H9 (cell line): ENCODE results near the gene CREB5. TPM values are rescaled to one million over a fixed set of nuclear protein-coding genes. Genes with fewer than 3 reads are reported as not detected.

Experiments
- DNase-seq: peaks from one replicate; pipeline ENCODE4 v3.0.0-alpha.2; 2017
- H2AFZ ChIP-seq: one replicate; pipeline ENCODE4 v1.6.1; 2013; ENCODE audit warnings: mild to moderate bottlenecking, low read length, control low read depth, moderate library complexity
- H2AK5ac ChIP-seq: 2 replicates; pipeline ENCODE4 v1.6.1; 2013; ENCODE audit warnings: low read length, control low read depth, mixed read lengths; ENCODE audit not compliant: insufficient read length
- H2BK120ac ChIP-seq: one replicate; pipeline ENCODE4 v1.6.1; 2013; ENCODE audit warnings: low read depth, mild to moderate bottlenecking, low read length, control low read depth, inconsistent platforms; ENCODE audit not compliant: poor library complexity, severe bottlenecking
- H2BK12ac ChIP-seq: 2 replicates; pipeline ENCODE4 v1.6.1; 2013; ENCODE audit warnings: low read length, control low read depth, mixed read lengths, low read depth; ENCODE audit not compliant: insufficient read length
- H2BK15ac ChIP-seq: 2 replicates; pipeline ENCODE4 v1.6.1; 2013; ENCODE audit warnings: low read depth, low read length, control low read depth
- H2BK20ac ChIP-seq: one replicate; pipeline ENCODE4 v1.6.1; 2013; ENCODE audit warnings: low read depth, mild to moderate bottlenecking, low read length, control low read depth, inconsistent platforms; ENCODE audit not compliant: poor library complexity, severe bottlenecking
- H2BK5ac ChIP-seq: 2 replicates; pipeline ENCODE4 v1.6.1; 2013; ENCODE audit warnings: low read length, control low read depth, mixed read lengths; ENCODE audit not compliant: insufficient read length
- H3K14ac ChIP-seq: 2 replicates; pipeline ENCODE4 v1.6.1; 2013; ENCODE audit warnings: low read length, control low read depth; ENCODE audit not compliant: insufficient read depth
- H3K18ac ChIP-seq: 2 replicates; pipeline ENCODE4 v1.6.1; 2013; ENCODE audit warnings: low read depth, mild to moderate bottlenecking, mixed read lengths, low read length, control low read depth; ENCODE audit not compliant: insufficient read length
- H3K23ac ChIP-seq: 2 replicates; pipeline ENCODE4 v1.6.1; 2013; ENCODE audit warnings: low read length, control low read depth, mixed read lengths, low read depth; ENCODE audit not compliant: insufficient read length
- H3K23me2 ChIP-seq: 2 replicates; pipeline ENCODE4 v1.6.1; 2013; ENCODE audit warnings: low read depth, mild to moderate bottlenecking, mixed read lengths, low read length, control low read depth; ENCODE audit not compliant: insufficient read length, poor library complexity, severe bottlenecking
- H3K27ac ChIP-seq: 2 replicates; pipeline ENCODE4 v1.5.1; 2013; ENCODE audit warnings: low read length, control low read depth, mixed read lengths, low read depth; ENCODE audit not compliant: insufficient read length
- H3K27me3 ChIP-seq: 2 replicates; pipeline ENCODE4 v1.6.1; 2013; ENCODE audit warnings: low read length, control low read depth, inconsistent platforms; ENCODE audit not compliant: insufficient read depth
- H3K4ac ChIP-seq: 2 replicates; pipeline ENCODE4 v1.6.1; 2013; ENCODE audit warnings: low read depth, mild to moderate bottlenecking, control low read depth, inconsistent platforms, low read length, moderate library complexity
- H3K4me1 ChIP-seq: 2 replicates; pipeline ENCODE4 v1.6.1; 2013; ENCODE audit warnings: low read length, control low read depth, inconsistent platforms; ENCODE audit not compliant: insufficient read depth
- H3K4me2 ChIP-seq: 2 replicates; pipeline ENCODE4 v1.6.1; 2013; ENCODE audit warnings: low read length, control low read depth, mixed read lengths; ENCODE audit not compliant: insufficient read length, insufficient read depth
- H3K56ac ChIP-seq: 2 replicates; pipeline ENCODE4 v1.6.1; 2013; ENCODE audit warnings: low read depth, mild to moderate bottlenecking, mixed read lengths, low read length, control low read depth; ENCODE audit not compliant: insufficient read length
- H3K79me1 ChIP-seq: 2 replicates; pipeline ENCODE4 v1.6.1; 2013; ENCODE audit warnings: low read depth, mild to moderate bottlenecking, moderate library complexity, low read length, control low read depth, inconsistent platforms; ENCODE audit not compliant: insufficient read depth, poor library complexity, severe bottlenecking
- H3K79me2 ChIP-seq: 2 replicates; pipeline ENCODE4 v1.6.1; 2013; ENCODE audit warnings: low read length, control low read depth, inconsistent platforms; ENCODE audit not compliant: insufficient read depth
- H3K9ac ChIP-seq: 2 replicates; pipeline ENCODE4 v1.6.1; 2013; ENCODE audit warnings: low read length, control low read depth, mixed read lengths; ENCODE audit not compliant: insufficient read length; ENCODE audit errors: extremely low read depth
- H3K9me3 ChIP-seq: one replicate; pipeline ENCODE4 v1.6.1; 2013; ENCODE audit warnings: low read depth, low read length, inconsistent platforms; ENCODE audit not compliant: control insufficient read depth
- H3T11ph ChIP-seq: one replicate; pipeline ENCODE4 v1.6.1; 2013; ENCODE audit warnings: mild to moderate bottlenecking, low read length, control low read depth, inconsistent platforms
- H4K20me1 ChIP-seq: one replicate; pipeline ENCODE4 v1.6.1; 2013; ENCODE audit not compliant: control insufficient read depth, insufficient read length, insufficient read depth
- H4K5ac ChIP-seq: 2 replicates; pipeline ENCODE4 v1.6.1; 2013; ENCODE audit warnings: low read depth, mild to moderate bottlenecking, mixed read lengths, low read length, control low read depth; ENCODE audit not compliant: insufficient read length
- H4K8ac ChIP-seq: replicated peaks from 2 replicates; pipeline ENCODE4 v1.6.1; 2013; ENCODE audit warnings: low read length, control low read depth, mixed read lengths, low read depth; ENCODE audit not compliant: insufficient read length
- H4K91ac ChIP-seq: 2 replicates; pipeline ENCODE4 v1.6.1; 2013; ENCODE audit warnings: low read depth, mild to moderate bottlenecking, moderate library complexity, mixed read lengths, low read length, control low read depth; ENCODE audit not compliant: insufficient read length
- H3K27ac Mint-ChIP-seq, 3 experiments: 2 replicates in 2 of 3; 3 replicates in 1 of 3; pipeline ENCODE4 v1.8.0; 2020 to 2021; ENCODE audit warnings: mixed read lengths in 3 of 3, mild to moderate bottlenecking in 1 of 3, moderate library complexity in 1 of 3
- H3K27me3 Mint-ChIP-seq: 2 replicates; pipeline ENCODE4 v1.8.0; 2021; ENCODE audit warnings: low read depth, mild to moderate bottlenecking, moderate library complexity, mixed read lengths
- H3K36me3 Mint-ChIP-seq, 3 experiments: 2 replicates in 2 of 3; 3 replicates in 1 of 3; pipeline ENCODE4 v1.8.0; 2020 to 2021; ENCODE audit warnings: low read depth in 3 of 3, mixed read lengths in 3 of 3; ENCODE audit not compliant: insufficient read depth in 1 of 3
- H3K4me1 Mint-ChIP-seq, 2 experiments: 2 replicates each; pipeline ENCODE4 v1.8.0; 2020; ENCODE audit warnings: mixed read lengths in 2 of 2
- H3K4me3 Mint-ChIP-seq, 2 experiments: 2 replicates in 1 of 2; 3 replicates in 1 of 2; pipeline ENCODE4 v1.8.0; 2020 to 2021; ENCODE audit warnings: mild to moderate bottlenecking in 2 of 2, mixed read lengths in 2 of 2, moderate library complexity in 1 of 2
- H3K9me3 Mint-ChIP-seq, 2 experiments: 2 replicates in 1 of 2; 3 replicates in 1 of 2; pipeline ENCODE4 v1.8.0; 2020; ENCODE audit warnings: mild to moderate bottlenecking in 2 of 2, mixed read lengths in 2 of 2, moderate library complexity in 1 of 2
- WGBS: extraction: QIAGEN DNeasy Blood & Tissue Kit; methylation state at CpG from one replicate; pipeline ENCODE4 v1.1.7; 2013; ENCODE audit warnings: missing lambda C conversion rate, low lambda C conversion rate, mixed read lengths; ENCODE audit not compliant: insufficient read length; ENCODE audit errors: extremely low coverage; 5-methylcytosine and 5-hydroxymethylcytosine counted together
- total RNA-seq: library from RNA; stranded (reverse); gene quantifications from 2 replicates; pipeline ENCODE4 v1.2.1, GENCODE V29; 2021
- TF ChIP-seq, protein P1 (sequence below): fragments of 200-600 bp; sonication (generic); conservative IDR thresholded peaks from 3 replicates; pipeline ENCODE4 v1.8.0; 2021; ENCODE audit warnings: antibody characterized with exemption, mild to moderate bottlenecking

CREB5 gene
- total RNA-seq, 1 experiment from 2014 or later = 4.0 TPM

DNA sequence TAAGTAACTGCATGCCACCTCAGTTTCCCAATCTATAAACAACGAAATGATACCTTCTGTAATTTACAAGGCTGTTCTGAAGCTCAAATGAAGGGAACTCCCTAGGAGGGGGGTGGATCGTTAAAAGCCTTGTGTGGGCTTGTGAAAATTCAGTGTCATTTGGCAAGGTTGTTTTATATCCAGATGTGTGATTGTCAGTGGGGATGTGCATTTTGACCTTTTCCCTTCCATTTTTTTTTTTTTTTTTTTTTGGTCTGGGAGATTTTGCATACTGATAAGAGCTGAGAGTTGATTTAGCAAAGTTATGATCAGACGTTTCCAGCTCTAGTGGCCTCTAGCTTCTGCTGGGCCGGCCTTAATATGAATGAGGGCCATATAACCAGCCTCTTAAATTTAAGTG lies 22.8 kb downstream of the CREB5 start:
- Histone ChIP-seq H2AK5ac (no peak overlapping the region), H2BK5ac (no peak overlapping the region), H3K27ac (no peak overlapping the region), H3K18ac (no peak overlapping the region), H2AFZ (no peak overlapping the region), H2BK120ac (no peak overlapping the region), H3K14ac (no peak overlapping the region), H3K23ac (no peak overlapping the region), H2BK20ac (no peak overlapping the region), H3K9ac (no peak overlapping the region), H4K91ac (no peak overlapping the region), H3K56ac (no peak overlapping the region), H3K27me3 (no peaks in the 10 kb centered on the region; the same call in 1 of the 2 replicates), H3K79me1 (no peaks in the 10 kb centered on the region), H2BK15ac (no peak overlapping the region), H3K79me2 (no peaks in the 10 kb centered on the region), H3K4me2 (no peak overlapping the region), H3K9me3 (no peaks in the 10 kb centered on the region), H3K4ac (no peak overlapping the region), H3T11ph (no peak overlapping the region), H3K23me2 (no peaks in the 10 kb centered on the region), H2BK12ac (no peak overlapping the region), H4K5ac (no peak overlapping the region), H3K4me1 (peaks cover 9% of the 10 kb centered on the region; the same call in 1 of the 2 replicates), H4K20me1 (peaks cover 3% of the 10 kb centered on the region), H4K8ac (no peak overlapping the region)
- no peaks in the 10 kb centered on the region for H3K36me3 Mint-ChIP-seq
- no peaks in the 10 kb centered on the region for H3K9me3 Mint-ChIP-seq
- no peak overlapping the region for H3K4me3 Mint-ChIP-seq
- TF ChIP-seq, protein P1, sequence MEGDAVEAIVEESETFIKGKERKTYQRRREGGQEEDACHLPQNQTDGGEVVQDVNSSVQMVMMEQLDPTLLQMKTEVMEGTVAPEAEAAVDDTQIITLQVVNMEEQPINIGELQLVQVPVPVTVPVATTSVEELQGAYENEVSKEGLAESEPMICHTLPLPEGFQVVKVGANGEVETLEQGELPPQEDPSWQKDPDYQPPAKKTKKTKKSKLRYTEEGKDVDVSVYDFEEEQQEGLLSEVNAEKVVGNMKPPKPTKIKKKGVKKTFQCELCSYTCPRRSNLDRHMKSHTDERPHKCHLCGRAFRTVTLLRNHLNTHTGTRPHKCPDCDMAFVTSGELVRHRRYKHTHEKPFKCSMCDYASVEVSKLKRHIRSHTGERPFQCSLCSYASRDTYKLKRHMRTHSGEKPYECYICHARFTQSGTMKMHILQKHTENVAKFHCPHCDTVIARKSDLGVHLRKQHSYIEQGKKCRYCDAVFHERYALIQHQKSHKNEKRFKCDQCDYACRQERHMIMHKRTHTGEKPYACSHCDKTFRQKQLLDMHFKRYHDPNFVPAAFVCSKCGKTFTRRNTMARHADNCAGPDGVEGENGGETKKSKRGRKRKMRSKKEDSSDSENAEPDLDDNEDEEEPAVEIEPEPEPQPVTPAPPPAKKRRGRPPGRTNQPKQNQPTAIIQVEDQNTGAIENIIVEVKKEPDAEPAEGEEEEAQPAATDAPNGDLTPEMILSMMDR = no peak
- no peaks in the 10 kb centered on the region for H3K27me3 Mint-ChIP-seq
- WGBS = no CpG with 5 or more reads among the region's 4 CpGs
- DNase-seq = no peak
- H3K27ac Mint-ChIP-seq = peak overlapping the region in 1 of 3 experiments; percentile 72; a peak in 1 of 7 replicates
- H3K4me1 Mint-ChIP-seq = peaks cover 42 to 52% of the 10 kb centered on the region in 2 experiments
